Chondrocyte (in vitro differentiated cells): Measurements from ENCODE around the gene PARP1. TPM values are rescaled to one million over a fixed set of nuclear protein-coding genes. Genes with fewer than 3 reads are reported as not detected.

Experiments
- DNase-seq: peaks from one replicate; pipeline ENCODE4 v3.0.0; 2021; ENCODE audit warnings: mixed read lengths, low spot score
- H3K27ac Mint-ChIP-seq: one replicate; pipeline ENCODE4 v1.8.0; 2021; ENCODE audit warnings: mild to moderate bottlenecking, moderate library complexity, mixed read lengths; ENCODE audit not compliant: unreplicated experiment
- H3K27me3 Mint-ChIP-seq: 2 replicates; pipeline ENCODE4 v1.8.0; 2021; ENCODE audit warnings: low read depth, mixed read lengths
- H3K36me3 Mint-ChIP-seq: 2 replicates; pipeline ENCODE4 v1.8.0; 2021; ENCODE audit warnings: low read depth, mixed read lengths
- H3K4me1 Mint-ChIP-seq: 2 replicates; pipeline ENCODE4 v1.8.0; 2021; ENCODE audit warnings: low read depth, mild to moderate bottlenecking, mixed read lengths
- H3K4me3 Mint-ChIP-seq: one replicate; pipeline ENCODE4 v1.8.0; 2021; ENCODE audit warnings: mild to moderate bottlenecking, moderate library complexity, mixed read lengths; ENCODE audit not compliant: unreplicated experiment
- H3K9me3 Mint-ChIP-seq: 2 replicates; pipeline ENCODE4 v1.8.0; 2021; ENCODE audit warnings: low read depth, mixed read lengths
- CTCF ChIP-seq: fragments of 200-600 bp; sonication (generic); IDR thresholded peaks from 2 replicates; pipeline ENCODE4 v1.5.0; 2021; ENCODE audit warnings: antibody characterized with exemption, mild to moderate bottlenecking, moderate library complexity
- total RNA-seq: library from RNA; stranded (reverse); gene quantifications from 3 replicates; pipeline ENCODE4 v1.2.1, GENCODE V29; 2021

PARP1 gene
- total RNA-seq, 1 donor from 2014 or later: 48.6 TPM

- Mint-ChIP-seq H3K27ac (no peak overlapping the region), H3K27me3 (peaks cover 34% of the 10 kb centered on the region), H3K4me3 (no peak overlapping the region)
These were observed 35.5 kb upstream of the PARP1 start for GRCh38 chr1:226443439-226443838.

GRCh38 chr1:226443033-226443432, 35.1 kb upstream of the PARP1 start:
- no peak overlapping the region for H3K27ac Mint-ChIP-seq
- H3K4me1 Mint-ChIP-seq: peaks cover 4% of the 10 kb centered on the region
- peaks cover 2% of the 10 kb centered on the region for H3K36me3 Mint-ChIP-seq
- DNase-seq: no peak
- H3K9me3 Mint-ChIP-seq: peaks cover 4% of the 10 kb centered on the region
- H3K27me3 Mint-ChIP-seq: peaks cover 38% of the 10 kb centered on the region
- no peak overlapping the region for H3K4me3 Mint-ChIP-seq
- TF ChIP-seq CTCF: no peak

More at GRCh38 chr1:226443439-226443838, 35.5 kb upstream of the PARP1 start:
- H3K9me3 Mint-ChIP-seq: peaks cover 2% of the 10 kb centered on the region
- no peak for DNase-seq
- no peak for TF ChIP-seq CTCF
- peaks cover 4% of the 10 kb centered on the region for H3K4me1 Mint-ChIP-seq
- peaks cover 2% of the 10 kb centered on the region for H3K36me3 Mint-ChIP-seq

DNA sequence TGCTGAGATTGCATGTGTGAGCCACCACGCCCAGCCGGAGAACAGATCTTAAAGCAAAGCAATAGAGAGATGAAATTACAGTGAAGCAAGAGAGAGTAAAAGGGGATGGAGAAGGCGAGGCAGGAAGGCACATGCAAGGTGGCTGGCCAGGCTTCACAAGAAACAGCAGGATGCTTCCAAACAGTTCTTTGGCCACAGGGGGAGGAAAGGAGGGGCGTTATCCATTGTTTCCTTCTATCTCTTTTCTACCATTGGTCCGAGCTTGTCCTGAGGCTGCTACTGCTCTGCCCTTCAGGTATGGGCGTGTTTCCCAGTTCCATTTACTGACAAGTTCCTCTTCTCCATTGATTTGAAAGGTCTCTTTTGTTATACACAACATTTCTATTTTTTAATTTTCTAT, 33.7 kb upstream of the PARP1 start:
- Mint-ChIP-seq H3K4me3 (no peak overlapping the region), H3K4me1 (peaks cover 4% of the 10 kb centered on the region), H3K27ac (no peak overlapping the region), H3K27me3 (peaks cover 48% of the 10 kb centered on the region), H3K36me3 (peaks cover 2% of the 10 kb centered on the region), H3K9me3 (peaks cover 9% of the 10 kb centered on the region)
- TF ChIP-seq CTCF: no peak
- DNase-seq: no peak

GRCh38 chr1:226440512-226440911, 32.6 kb upstream of the PARP1 start:
- no peak for DNase-seq
- Mint-ChIP-seq H3K36me3 (peaks cover 2% of the 10 kb centered on the region), H3K27me3 (peaks cover 49% of the 10 kb centered on the region), H3K9me3 (peaks cover 9% of the 10 kb centered on the region), H3K4me3 (no peak overlapping the region), H3K27ac (no peak overlapping the region), H3K4me1 (peaks cover 4% of the 10 kb centered on the region)
- TF ChIP-seq CTCF: no peak

DNA sequence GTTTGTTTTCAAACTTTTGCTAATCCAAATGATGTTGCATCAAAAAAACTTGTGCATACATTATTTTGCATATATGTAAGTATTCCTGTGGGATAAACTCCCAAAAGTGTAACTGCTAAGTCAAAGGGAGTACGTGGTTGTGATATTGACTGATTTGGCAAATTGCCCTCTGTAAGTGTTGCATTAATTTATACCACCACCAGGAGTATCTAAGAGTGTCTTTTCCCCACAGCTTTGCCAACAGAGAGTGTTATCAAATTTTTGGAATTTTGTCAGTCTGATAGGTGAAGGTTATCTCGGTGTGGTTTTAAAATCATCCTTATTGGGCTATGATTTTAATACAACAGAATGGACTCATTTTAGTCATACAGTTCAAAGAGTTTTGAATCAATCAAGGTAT, 30.1 kb upstream of the PARP1 start:
- Mint-ChIP-seq H3K27ac (no peak overlapping the region), H3K9me3 (peaks cover 9% of the 10 kb centered on the region), H3K4me3 (no peak overlapping the region), H3K27me3 (peaks cover 43% of the 10 kb centered on the region), H3K36me3 (peaks cover 2% of the 10 kb centered on the region), H3K4me1 (no peaks in the 10 kb centered on the region)
- peak; percentile 57 for TF ChIP-seq CTCF
- DNase-seq: no peak
